ENCODE measurements around the gene COL5A1.

DNA sequence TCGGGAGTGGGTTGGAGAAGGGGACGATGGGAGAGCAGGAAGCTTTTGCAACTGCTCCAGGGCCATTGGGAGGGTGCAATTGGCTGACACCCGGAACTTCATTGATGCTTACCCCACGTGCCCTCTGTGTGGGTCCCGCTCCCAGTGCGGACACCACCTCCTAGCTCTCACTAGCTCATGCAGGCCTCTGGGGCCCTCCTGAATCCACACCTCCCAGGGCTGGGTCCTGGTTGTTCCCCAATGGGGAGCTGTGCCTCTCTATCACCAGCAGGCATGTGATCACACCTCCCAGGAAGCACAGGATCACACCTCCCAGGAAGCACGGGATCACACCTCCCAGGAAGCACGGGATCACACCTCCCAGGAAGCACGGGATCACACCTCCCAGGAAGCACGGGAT lies 206.9 kb downstream of the COL5A1 start:
- no peak for TF ChIP-seq CTCF (optimal IDR thresholded peaks at IDR 0.05 in 1 of 3, IDR thresholded peaks at IDR 0.05 in 1 of 3, conservative IDR thresholded peaks at IDR 0.05 in 1 of 3; ENCODE audit: extremely low read depth in 1 of 3, insufficient read depth in 2 of 3, low read length in 3 of 3)
- no peak for TF ChIP-seq EZH2 (IDR thresholded peaks at IDR 0.05; ENCODE audit: low read length)
